Transverse colon (tissue), 3 donors: ENCODE results near the gene NPM1.
"Not testable (repeated sequence)": the region's sequence is repeated elsewhere in the genome, so short reads cannot be mapped to it uniquely, and the experiment has no call there.

Experiments
- CTCF ChIP-seq, 5 experiments: fragments of 200-600 bp in 3 of 5; fragments of 450-650 bp in 2 of 5; sonication (generic) in 3 of 5; IDR thresholded peaks; 1 replicate in 2 of 5; 2 replicates in 3 of 5; pipeline ENCODE4 v1.5.1; 2016 to 2017; ENCODE audit warnings: antibody characterized with exemption in 5 of 5, inconsistent platforms in 3 of 5, mild to moderate bottlenecking in 2 of 5, moderate library complexity in 1 of 5
- EP300 ChIP-seq: sonication (generic); formaldehyde crosslinking; IDR thresholded peaks from one replicate; pipeline ENCODE4 v1.6.1; 2017; ENCODE audit warnings: antibody characterized with exemption, low read depth
- POLR2A ChIP-seq: fragments of 450-650 bp; IDR thresholded peaks from one replicate; pipeline ENCODE4 v1.6.1; 2016; ENCODE audit warnings: antibody characterized with exemption, mild to moderate bottlenecking, moderate library complexity

- not testable (repeated sequence) for TF ChIP-seq EP300; CTCF (IDR thresholded peaks at IDR 0.05); POLR2A
Observed at GRCh38 chr5:171361151-171361550, 26.5 kb upstream of the NPM1 start.
